Putamen (tissue), 1 donor: Measurements from ENCODE around the gene IL6ST.
A peak's percentile ranks its signal among the peaks of the same experiment; 100 is the strongest.
"Not testable (repeated sequence)": the region's sequence is repeated elsewhere in the genome, so short reads cannot be mapped to it uniquely, and the experiment has no call there.

Experiments
- DNase-seq: peaks from one replicate; pipeline ENCODE4 v3.0.0-alpha.2; 2016; ENCODE audit warnings: low spot score

IL6ST gene

GRCh38 chr5:55966284-55966683 lies 28.5 kb downstream of the IL6ST start:
- no peak for DNase-seq

GRCh38 chr5:55965525-55965924 lies 29.2 kb downstream of the IL6ST start:
- no peak for DNase-seq

GRCh38 chr5:55960779-55961178 lies 34.0 kb downstream of the IL6ST start:
- no peak for DNase-seq

GRCh38 chr5:55959208-55959607 lies 35.6 kb downstream of the IL6ST start:
- no peak for DNase-seq

- DNase-seq, result not testable (repeated sequence)
Measured at GRCh38 chr5:55941154-55941553, 53.6 kb downstream of the IL6ST start.

GRCh38 chr5:55937598-55937997 lies 57.2 kb downstream of the IL6ST start:
- DNase-seq, result not testable (repeated sequence)

DNA sequence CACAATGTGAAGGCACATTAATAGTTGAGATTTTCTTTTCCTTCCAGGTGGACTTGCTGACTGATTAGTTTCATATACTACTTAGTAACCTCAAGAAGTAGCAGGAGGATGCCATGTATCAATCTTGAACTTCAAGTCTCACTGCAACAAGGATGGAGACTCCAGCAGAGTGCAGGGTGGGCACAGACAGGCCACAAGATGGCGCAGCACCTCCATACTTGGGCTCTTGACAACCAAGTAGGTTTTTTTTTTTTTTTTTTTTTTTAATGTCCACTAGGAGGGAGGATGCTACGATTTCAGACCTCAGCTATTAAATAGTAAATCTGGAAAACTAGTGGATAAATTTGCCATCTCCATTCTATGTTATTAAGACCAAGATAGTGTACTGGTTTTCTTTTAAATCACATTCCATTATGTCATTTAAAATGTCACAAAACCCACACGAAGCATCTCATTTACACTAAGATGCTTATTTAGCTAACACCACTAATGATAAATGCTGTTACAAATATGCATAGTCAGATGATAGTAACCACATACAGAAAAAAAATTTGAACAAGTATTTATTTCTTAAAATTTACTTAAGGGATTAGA lies 58.6 kb downstream of the IL6ST start:
- peak; percentile 73 for DNase-seq

- DNase-seq, result no peak
Measured at GRCh38 chr5:55935371-55935770, 59.4 kb downstream of the IL6ST start.

DNA sequence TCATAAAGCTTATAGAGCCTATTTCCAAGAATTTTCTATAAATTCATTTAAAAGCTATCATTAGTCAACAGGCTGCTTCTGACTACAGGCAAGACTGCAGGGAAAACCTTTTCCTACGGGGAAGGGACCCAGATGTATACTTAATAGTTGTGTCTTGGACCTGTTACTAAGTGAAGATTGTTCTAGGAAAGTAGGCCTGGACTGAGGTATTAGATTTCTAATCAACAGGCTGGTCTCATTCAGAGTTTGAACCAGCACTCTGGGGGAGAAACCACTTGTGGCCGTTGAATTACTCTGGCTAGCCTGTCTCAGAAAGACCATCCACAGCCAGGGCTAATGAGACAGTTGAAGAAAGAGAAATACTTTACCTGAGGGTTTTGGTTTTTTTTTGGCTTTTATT lies 60.0 kb downstream of the IL6ST start:
- DNase-seq, result no peak

DNA sequence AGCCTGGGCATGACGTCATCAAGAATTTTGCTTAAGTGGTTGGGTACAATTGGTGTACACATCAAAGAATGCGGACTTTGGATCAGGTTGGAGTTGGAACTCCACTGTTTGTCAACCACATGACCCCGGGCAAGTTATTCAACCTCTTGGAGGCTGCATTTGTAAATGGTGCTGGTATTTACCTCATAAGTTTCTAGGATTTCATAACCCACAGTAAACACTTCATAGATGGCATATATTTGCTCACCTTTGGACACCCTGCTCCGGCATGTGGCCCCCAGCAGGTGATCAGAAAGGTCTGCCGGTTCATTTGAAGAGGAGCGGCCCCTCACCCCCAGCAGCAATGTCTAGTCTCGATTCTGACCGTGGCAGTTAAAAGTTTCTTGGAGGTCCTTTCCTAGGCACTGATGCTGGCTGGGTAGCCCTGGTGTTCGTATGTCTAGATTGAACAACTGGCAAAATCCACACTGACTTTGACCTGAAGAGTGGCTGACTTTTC lies 60.6 kb downstream of the IL6ST start:
- no peak for DNase-seq

DNA sequence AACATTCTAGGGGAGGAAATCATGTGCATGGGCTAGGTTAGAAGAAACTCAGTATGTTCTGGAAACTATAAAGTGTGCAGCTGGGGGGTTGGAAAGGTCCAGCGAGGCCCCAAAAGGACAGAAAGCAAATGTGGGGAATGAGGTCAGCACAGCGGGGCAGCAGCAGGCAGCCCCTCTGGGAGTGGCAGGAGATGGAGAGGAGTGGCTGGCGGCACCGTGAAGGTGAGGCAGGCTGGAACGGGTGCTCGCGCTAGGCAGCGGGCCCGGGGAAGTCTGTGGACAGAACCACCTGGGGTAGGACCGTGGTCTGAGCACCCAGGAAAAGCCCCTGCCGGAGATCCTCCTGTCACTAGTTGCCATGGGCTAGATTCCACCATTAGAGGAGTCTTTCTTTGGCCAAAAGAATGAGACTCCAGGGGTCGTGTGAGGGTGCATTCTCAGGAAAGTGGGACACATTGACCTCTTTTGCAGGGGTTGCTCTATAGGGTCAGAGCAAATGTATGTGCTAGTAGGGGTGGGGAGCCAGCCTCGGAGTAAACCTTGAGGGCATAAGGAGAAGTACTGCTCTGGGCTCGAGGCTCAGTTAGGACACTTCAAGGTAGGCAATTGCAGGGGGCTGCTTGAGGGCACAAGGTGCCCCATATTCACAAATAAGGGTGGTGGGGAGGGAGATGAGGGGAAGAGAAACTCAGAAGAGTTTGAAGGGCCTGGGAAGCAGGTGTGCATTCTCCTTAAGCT lies 61.2 kb downstream of the IL6ST start:
- DNase-seq, result no peak

DNA sequence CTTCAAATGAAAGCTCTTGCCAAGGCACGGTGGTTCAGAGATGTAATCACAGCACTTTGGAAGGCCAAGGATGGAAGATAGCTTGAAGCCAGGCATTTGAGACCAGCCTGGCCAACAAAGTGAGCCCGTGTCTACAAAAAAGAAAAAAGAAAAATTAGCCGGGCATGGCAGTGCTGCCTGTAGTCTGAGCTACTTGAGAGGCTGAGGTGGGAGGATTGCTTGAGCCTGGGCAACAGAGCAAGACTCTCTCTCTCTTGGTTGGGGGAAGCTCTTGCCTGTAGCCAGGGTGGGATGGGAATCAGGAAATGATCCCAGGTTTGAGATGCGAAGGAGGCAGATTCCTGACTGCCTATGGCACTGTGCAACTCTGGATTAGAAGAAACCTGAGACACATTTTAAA lies 62.1 kb downstream of the IL6ST start:
- DNase-seq, result no peak

GRCh38 chr5:55929020-55929799 lies 65.6 kb downstream of the IL6ST start:
- DNase-seq, result no peak

- no peak for DNase-seq
Measured at GRCh38 chr5:55927861-55928655, 66.7 kb downstream of the IL6ST start.

DNA sequence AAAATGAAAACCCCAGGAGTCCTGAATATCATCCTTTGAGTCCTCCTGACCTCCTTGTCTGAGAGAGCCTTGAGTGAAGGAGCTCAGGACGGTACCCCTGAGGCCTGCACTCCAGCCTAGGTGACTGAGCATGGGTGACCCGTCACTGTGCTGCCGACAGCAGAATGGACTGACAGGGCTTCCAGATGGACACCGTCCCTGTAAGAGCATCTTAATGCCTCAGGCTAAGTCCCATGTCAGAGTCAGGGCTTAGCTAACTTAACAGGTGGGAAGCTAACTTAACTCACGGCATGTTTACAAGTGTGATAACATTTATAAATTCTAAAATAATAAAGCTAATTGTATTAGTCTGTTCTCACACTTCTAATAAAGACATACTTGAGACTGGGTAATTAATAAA lies 68.3 kb downstream of the IL6ST start:
- no peak for DNase-seq

DNA sequence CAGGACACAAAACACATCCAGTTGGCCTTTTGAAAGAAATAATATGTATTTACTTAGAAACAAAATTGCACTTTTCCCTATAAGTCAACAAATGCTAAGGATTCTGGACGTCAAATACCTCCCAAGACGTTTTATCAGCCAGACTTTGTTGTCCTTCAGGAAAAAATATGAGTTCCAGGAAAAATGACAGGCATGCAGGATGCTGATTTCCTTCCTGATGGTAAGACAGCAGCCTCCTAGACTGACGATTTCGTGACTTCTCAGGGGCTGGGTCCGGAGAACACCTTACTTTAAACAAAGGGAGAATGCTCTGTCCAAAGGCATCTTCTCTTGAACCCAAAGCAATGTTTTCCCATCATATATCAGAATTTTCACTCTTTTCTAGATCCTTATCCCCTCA lies 69.1 kb downstream of the IL6ST start:
- no peak for DNase-seq

- no peak for DNase-seq
Measured at GRCh38 chr5:55925181-55925580, 69.6 kb downstream of the IL6ST start.

GRCh38 chr5:55924744-55925143 lies 70.0 kb downstream of the IL6ST start:
- DNase-seq, result no peak

- no peak for DNase-seq
Measured at GRCh38 chr5:55923865-55924500, 70.8 kb downstream of the IL6ST start.

- no peak for DNase-seq
Measured at GRCh38 chr5:55923177-55923771, 71.5 kb downstream of the IL6ST start.

GRCh38 chr5:55921617-55922016 lies 73.1 kb downstream of the IL6ST start:
- DNase-seq, result no peak
